ENCODE data around the gene GCLC.

DNA sequence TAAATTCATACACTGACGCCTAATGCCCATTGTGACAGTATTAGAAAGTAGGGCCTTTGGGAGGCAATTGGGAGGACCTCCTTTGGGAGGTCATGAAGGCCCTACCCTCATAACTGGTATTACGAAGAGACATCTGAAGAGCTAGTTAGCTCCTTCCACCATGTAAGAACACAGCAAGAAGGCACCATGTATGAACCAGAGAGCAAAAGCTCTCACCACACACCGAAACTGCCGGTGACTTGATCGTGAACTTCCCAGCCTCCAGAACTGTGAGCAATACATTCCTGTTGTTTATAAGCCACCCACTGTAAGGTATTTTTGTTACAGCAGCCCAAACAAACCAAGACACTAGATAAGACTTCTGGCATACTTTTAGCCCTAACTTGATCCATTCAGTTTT, 41.8 kb downstream of the GCLC start:
- TF ChIP-seq, protein P1, sequence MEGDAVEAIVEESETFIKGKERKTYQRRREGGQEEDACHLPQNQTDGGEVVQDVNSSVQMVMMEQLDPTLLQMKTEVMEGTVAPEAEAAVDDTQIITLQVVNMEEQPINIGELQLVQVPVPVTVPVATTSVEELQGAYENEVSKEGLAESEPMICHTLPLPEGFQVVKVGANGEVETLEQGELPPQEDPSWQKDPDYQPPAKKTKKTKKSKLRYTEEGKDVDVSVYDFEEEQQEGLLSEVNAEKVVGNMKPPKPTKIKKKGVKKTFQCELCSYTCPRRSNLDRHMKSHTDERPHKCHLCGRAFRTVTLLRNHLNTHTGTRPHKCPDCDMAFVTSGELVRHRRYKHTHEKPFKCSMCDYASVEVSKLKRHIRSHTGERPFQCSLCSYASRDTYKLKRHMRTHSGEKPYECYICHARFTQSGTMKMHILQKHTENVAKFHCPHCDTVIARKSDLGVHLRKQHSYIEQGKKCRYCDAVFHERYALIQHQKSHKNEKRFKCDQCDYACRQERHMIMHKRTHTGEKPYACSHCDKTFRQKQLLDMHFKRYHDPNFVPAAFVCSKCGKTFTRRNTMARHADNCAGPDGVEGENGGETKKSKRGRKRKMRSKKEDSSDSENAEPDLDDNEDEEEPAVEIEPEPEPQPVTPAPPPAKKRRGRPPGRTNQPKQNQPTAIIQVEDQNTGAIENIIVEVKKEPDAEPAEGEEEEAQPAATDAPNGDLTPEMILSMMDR (IDR thresholded peaks at IDR 0.05): no peak
- no peak for TF ChIP-seq EZH2 (IDR thresholded peaks at IDR 0.05)

Measured in neural progenitor cell (in vitro differentiated cells).